ENCODE results near the gene EIF3M. TPM values are rescaled to one million over a fixed set of nuclear protein-coding genes. Genes with fewer than 3 reads are reported as not detected.
A peak's percentile ranks its signal among the peaks of the same experiment; 100 is the strongest.

EIF3M gene
- total RNA-seq = 277 TPM

- peak; percentile 86 to 95 (median 95) for DNase-seq (ENCODE audit: low read depth in 2 of 3, low spot score in 2 of 3)
Observed at GRCh38 chr11:32583459-32584271, at the start of gene EIF3M. Gene EIF3M (plus strand): TSS chr11:32583831. CDS start chr11:32583888, 57 bp downstream.

- DNase-seq (ENCODE audit: low read depth in 2 of 3, low spot score in 2 of 3) = no peak
Observed at GRCh38 chr11:32538804-32539203, 44.8 kb upstream of the EIF3M start.

- DNase-seq (ENCODE audit: low read depth in 2 of 3, low spot score in 2 of 3) = peak in 2 of 3 donors; percentile 3 to 37
Observed at GRCh38 chr11:32549611-32550187, 33.9 kb upstream of the EIF3M start.

- no peak for DNase-seq (ENCODE audit: low read depth in 2 of 3, low spot score in 2 of 3)
Observed at GRCh38 chr11:32550207-32550606, 33.4 kb upstream of the EIF3M start.

GRCh38 chr11:32555091-32555490, 28.5 kb upstream of the EIF3M start:
- no peak for DNase-seq (ENCODE audit: low read depth in 2 of 3, low spot score in 2 of 3)

GRCh38 chr11:32555895-32556294, 27.7 kb upstream of the EIF3M start:
- DNase-seq (ENCODE audit: low read depth in 2 of 3, low spot score in 2 of 3) = no peak

GRCh38 chr11:32561835-32562234, 21.8 kb upstream of the EIF3M start:
- no peak for DNase-seq (ENCODE audit: low read depth in 2 of 3, low spot score in 2 of 3)

GRCh38 chr11:32562839-32563599, 20.6 kb upstream of the EIF3M start:
- no peak for DNase-seq (ENCODE audit: low read depth in 2 of 3, low spot score in 2 of 3)

GRCh38 chr11:32563600-32563959, 20.1 kb upstream of the EIF3M start:
- no peak for DNase-seq (ENCODE audit: low read depth in 2 of 3, low spot score in 2 of 3)

- no peak for DNase-seq (ENCODE audit: low read depth in 2 of 3, low spot score in 2 of 3)
Observed at GRCh38 chr11:32566517-32566916, 17.1 kb upstream of the EIF3M start.

- DNase-seq (ENCODE audit: low read depth in 2 of 3, low spot score in 2 of 3) = no peak
Observed at GRCh38 chr11:32567154-32567553, 16.5 kb upstream of the EIF3M start.

GRCh38 chr11:32569313-32569881, 14.2 kb upstream of the EIF3M start:
- no peak for DNase-seq (ENCODE audit: low read depth in 2 of 3, low spot score in 2 of 3)

- no peak for DNase-seq (ENCODE audit: low read depth in 2 of 3, low spot score in 2 of 3)
Observed at GRCh38 chr11:32571039-32571438, 12.6 kb upstream of the EIF3M start.

GRCh38 chr11:32573228-32573627, 10.4 kb upstream of the EIF3M start:
- DNase-seq (ENCODE audit: low read depth in 2 of 3, low spot score in 2 of 3) = no peak

GRCh38 chr11:32574421-32574820, 9.2 kb upstream of the EIF3M start:
- no peak for DNase-seq (ENCODE audit: low read depth in 2 of 3, low spot score in 2 of 3)

- DNase-seq (ENCODE audit: low read depth in 2 of 3, low spot score in 2 of 3) = no peak
Observed at GRCh38 chr11:32575070-32575469, 8.6 kb upstream of the EIF3M start.

- DNase-seq (ENCODE audit: low read depth in 2 of 3, low spot score in 2 of 3) = no peak
Observed at GRCh38 chr11:32576456-32576855, 7.2 kb upstream of the EIF3M start.

GRCh38 chr11:32580967-32581366, 2.7 kb upstream of the EIF3M start:
- no peak for DNase-seq (ENCODE audit: low read depth in 2 of 3, low spot score in 2 of 3)

- DNase-seq (ENCODE audit: low read depth in 2 of 3, low spot score in 2 of 3) = no peak
Observed at GRCh38 chr11:32581556-32581955, 2.1 kb upstream of the EIF3M start.

GRCh38 chr11:32584921-32585320, 1.3 kb downstream of the EIF3M start:
- DNase-seq (ENCODE audit: low read depth in 2 of 3, low spot score in 2 of 3) = no peak

GRCh38 chr11:32586576-32587190, 3.1 kb downstream of the EIF3M start:
- peak in 2 of 3 donors; percentile 29 to 50 for DNase-seq (ENCODE audit: low read depth in 2 of 3, low spot score in 2 of 3)

Measured in hematopoietic multipotent progenitor cell (in vitro differentiated cells).